IPS-15b (cell line): ENCODE results near the gene ANAPC13.

Experiments
- H3K27me3 ChIP-seq: one replicate; pipeline ENCODE4 v1.6.1; 2013; ENCODE audit warnings: low read length; ENCODE audit not compliant: control insufficient read depth, insufficient read depth
- H3K36me3 ChIP-seq: one replicate; pipeline ENCODE4 v1.6.1; 2013; ENCODE audit warnings: low read length; ENCODE audit not compliant: control insufficient read depth, insufficient read depth
- H3K4me1 ChIP-seq: one replicate; pipeline ENCODE4 v1.6.1; 2013; ENCODE audit warnings: mild to moderate bottlenecking, low read length; ENCODE audit not compliant: control insufficient read depth, insufficient read depth
- H3K4me3 ChIP-seq: one replicate; pipeline ENCODE4 v1.5.1; 2013; ENCODE audit warnings: low read depth, low read length
- H3K9ac ChIP-seq: one replicate; pipeline ENCODE4 v1.6.1; 2013; ENCODE audit warnings: low read depth, mild to moderate bottlenecking, low read length
- H3K9me3 ChIP-seq: one replicate; pipeline ENCODE4 v1.6.1; 2013; ENCODE audit warnings: mild to moderate bottlenecking, low read length; ENCODE audit not compliant: control insufficient read depth, insufficient read depth

Gene ANAPC13

DNA sequence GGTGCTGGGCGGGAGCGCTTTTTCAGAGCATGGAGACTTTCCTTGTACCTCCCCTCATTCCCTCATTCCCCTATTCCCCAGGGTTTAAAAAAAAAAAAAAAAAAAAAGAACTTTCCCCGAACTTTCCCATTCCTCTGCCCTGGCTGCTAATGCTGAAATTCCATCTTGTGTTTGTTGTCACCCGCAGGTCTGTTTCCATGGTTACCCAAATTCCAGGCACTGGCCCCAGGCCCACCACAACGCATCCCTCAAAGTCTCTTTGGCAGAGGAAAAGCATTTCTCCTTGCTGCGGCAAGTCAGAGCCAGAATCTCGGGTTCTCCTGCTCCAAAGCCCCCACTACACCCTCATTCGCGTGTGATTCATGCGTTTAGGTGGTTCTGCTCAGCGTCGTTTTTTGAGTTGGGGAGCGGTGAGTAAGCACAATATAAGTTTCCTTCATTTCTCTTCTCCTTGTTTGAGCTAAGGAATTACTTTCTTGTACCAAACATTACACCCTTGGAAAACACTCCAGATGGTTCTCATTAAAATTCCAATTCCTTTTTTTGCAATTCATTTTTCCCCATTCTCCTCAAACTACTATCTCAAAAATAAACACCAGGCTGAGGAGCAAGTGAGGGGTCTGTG, 21.6 kb downstream of the ANAPC13 start:
- Histone ChIP-seq H3K9ac (no peak overlapping the region), H3K27me3 (no peaks in the 10 kb centered on the region), H3K4me1 (peaks cover 18% of the 10 kb centered on the region), H3K4me3 (no peak overlapping the region), H3K9me3 (no peaks in the 10 kb centered on the region), H3K36me3 (no peaks in the 10 kb centered on the region)

DNA sequence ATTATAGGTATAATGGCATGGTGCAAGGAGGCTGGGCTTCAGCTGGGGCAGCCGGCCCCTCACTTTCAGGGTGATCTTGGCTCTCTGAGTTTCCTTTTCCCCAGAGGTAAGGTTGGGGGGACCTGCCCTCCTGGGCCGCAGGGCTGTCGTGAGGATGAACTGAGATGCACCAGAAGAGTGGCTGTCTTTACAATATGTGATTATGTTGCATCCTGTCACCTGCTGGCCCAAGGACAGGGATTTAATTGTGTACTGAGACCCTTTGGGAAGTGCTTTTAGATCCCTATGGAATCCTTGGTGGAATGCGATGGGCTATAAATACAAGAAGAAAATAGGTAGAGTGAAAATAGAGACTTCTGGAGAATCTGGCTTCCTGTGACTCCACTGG, 22.1 kb downstream of the ANAPC13 start:
- H3K4me1 ChIP-seq, result peaks cover 18% of the 10 kb centered on the region
- no peak overlapping the region for H3K9ac ChIP-seq
- no peaks in the 10 kb centered on the region for H3K36me3 ChIP-seq
- H3K27me3 ChIP-seq, result no peaks in the 10 kb centered on the region
- no peak overlapping the region for H3K4me3 ChIP-seq
- no peaks in the 10 kb centered on the region for H3K9me3 ChIP-seq

DNA sequence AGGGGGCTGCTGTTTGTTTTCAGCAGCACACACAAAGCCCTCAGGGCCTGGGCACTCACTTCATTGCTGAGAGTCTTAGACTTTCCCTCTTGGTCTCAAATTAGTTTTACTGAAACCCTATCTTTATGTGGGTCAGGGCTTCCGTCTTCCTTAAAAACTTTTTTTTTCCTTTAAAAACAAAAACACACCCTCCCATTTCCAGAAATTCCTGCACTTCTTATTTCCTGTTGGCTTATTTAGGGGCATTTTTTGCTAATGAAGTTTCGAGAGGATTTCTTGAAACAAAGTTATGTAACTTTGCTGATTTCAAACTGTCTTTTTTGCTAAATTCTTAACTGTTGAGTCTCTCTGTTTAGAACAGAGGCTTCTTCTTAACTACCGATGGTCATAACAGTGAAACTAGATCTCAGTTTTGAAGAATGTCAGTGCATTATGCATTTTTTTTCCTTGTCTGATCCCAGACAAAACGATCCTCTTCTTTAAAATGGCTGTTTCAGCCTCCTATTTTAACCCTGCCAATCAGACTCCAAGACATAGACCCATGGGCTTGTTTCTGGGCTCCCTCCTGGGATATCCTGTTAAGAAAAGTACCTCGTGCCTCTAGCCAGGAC, 23.3 kb downstream of the ANAPC13 start:
- Histone ChIP-seq H3K36me3 (no peaks in the 10 kb centered on the region), H3K27me3 (no peaks in the 10 kb centered on the region), H3K4me1 (peaks cover 18% of the 10 kb centered on the region), H3K9me3 (no peaks in the 10 kb centered on the region), H3K4me3 (no peak overlapping the region), H3K9ac (no peak overlapping the region)

DNA sequence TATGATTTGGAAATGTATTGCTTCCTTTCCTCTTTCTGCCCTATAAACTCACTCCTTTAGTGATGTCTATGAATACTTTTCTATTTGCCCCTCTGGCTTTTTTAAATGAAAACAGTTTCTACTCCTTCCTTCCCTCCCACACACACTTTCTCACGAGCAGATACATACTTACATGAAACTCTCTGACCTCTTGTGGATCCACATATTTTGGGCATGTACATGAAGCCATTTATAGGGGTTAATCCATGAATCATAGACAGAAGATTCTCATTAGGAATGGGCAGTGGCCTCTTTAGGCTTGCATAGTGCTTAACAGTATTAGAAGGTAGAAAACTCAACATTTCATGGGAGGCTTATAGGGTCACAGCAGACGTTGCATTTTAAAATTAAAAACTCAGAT, 24.8 kb downstream of the ANAPC13 start:
- Histone ChIP-seq H3K9ac (no peak overlapping the region), H3K9me3 (no peaks in the 10 kb centered on the region)

DNA sequence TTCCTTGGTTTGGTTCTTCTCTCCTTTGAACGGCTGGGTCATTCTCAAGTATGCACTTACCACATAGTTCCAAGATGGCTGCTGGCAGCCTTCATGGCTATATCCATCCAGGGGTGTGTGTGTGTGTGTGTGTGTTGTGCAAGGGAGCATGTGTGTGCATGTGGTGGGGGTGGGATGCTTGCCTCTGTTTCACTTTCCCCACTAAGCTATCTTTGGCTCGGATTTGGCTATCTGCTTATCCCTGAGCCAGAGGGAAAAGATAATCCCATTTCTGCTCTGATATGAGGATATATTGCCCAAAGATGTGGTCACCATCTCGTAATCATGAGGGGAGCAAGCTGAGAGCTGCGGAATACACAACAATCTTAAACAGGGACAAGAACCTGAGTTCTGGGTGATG, 26.2 kb downstream of the ANAPC13 start:
- H3K27me3 ChIP-seq, result no peaks in the 10 kb centered on the region

More for the DNA sequence above, 24.8 kb downstream of the ANAPC13 start:
- Histone ChIP-seq H3K4me3 (no peak overlapping the region), H3K27me3 (no peaks in the 10 kb centered on the region), H3K36me3 (no peaks in the 10 kb centered on the region), H3K4me1 (peaks cover 18% of the 10 kb centered on the region)

DNA sequence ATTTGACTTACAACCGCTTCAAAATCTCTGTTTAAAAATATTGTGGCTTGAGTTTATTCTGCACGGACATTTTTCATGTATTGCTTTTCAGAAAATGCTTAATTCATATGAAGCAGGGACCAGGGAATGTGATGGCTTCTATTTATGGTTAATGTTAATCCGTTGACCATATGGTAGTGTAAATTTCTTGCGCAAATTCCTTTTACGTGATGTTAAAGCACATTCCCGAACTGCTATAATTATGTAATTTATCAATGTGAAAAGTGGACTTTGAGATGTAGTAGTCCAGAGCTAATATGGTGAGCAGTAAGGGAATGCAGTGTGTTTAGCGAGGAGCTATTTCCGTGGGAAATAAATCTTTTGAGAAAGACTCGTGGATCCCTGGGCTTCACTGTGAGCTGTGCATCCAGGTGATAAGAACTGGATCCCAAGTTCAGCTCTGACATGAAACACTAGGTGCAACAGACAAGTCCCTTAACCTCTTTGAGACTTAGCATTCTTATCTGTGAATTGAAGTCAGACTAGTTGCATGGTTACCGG, 27.3 kb downstream of the ANAPC13 start:
- H3K9me3 ChIP-seq, result no peaks in the 10 kb centered on the region
- peaks cover under 1% of the 10 kb centered on the region for H3K27me3 ChIP-seq
- H3K9ac ChIP-seq, result no peak overlapping the region
- H3K36me3 ChIP-seq, result no peaks in the 10 kb centered on the region
- H3K4me1 ChIP-seq, result peaks cover 7% of the 10 kb centered on the region
- no peak overlapping the region for H3K4me3 ChIP-seq

More for the DNA sequence above, 26.2 kb downstream of the ANAPC13 start:
- no peaks in the 10 kb centered on the region for H3K36me3 ChIP-seq
- peaks cover 15% of the 10 kb centered on the region for H3K4me1 ChIP-seq
- H3K4me3 ChIP-seq, result no peak overlapping the region
- H3K9ac ChIP-seq, result no peak overlapping the region
- no peaks in the 10 kb centered on the region for H3K9me3 ChIP-seq

DNA sequence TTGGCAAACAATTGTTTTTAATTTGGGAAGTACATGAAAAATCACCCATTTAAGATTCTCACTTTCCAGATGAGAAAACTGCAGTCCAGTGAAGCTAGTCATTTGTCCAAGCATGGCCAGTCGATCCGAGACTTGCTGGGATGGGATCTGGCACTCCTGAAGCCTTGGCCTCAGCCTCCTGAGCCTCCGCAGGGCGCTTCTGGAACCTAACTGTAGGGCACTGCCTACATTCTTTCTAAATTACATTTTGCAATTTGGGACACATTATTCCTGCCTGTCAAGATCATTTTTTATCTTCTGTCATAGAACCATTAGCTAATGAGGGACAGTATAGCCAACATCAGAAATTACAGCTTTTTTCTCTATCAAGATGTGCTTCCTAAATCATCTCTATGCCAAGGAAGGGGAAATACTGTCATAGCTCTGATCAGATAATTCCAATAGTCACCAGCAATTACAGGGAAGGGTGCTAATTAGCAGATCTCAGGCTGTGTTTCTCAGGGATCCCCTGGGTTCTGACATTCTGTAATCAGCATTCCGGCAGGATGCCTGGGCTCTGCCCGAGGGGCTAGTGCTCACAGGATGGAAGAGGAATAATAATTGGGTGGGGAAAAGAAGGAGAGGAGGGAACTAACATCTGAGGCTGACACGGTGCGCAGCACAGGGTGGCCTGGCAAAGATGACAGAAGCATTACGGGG, 28.3 kb downstream of the ANAPC13 start:
- peaks cover 9% of the 10 kb centered on the region for H3K27me3 ChIP-seq
- H3K4me1 ChIP-seq, result peaks cover 8% of the 10 kb centered on the region
- no peaks in the 10 kb centered on the region for H3K36me3 ChIP-seq
- H3K4me3 ChIP-seq, result no peak overlapping the region
- no peaks in the 10 kb centered on the region for H3K9me3 ChIP-seq
- H3K9ac ChIP-seq, result no peak overlapping the region

DNA sequence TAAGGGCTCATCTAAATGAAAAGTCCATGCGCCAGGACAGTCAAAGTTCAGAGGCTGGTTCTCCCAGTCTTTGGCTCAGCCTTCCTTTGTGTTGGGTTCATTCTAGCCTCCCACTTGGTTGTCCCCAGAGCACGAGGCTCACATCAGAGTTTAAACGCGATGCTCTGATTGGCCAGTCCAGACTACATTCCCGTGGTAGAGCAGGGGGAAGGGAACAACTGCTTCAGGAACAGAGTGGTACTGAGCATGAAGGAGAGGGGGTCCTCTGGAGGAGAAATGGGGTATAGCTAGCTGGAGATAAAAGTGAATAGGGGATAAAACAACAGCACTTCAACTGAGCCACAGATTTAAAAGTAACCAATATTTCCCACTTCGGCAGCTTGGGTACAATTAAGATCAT, 32.2 kb downstream of the ANAPC13 start:
- no peaks in the 10 kb centered on the region for H3K36me3 ChIP-seq
- peaks cover 4% of the 10 kb centered on the region for H3K4me1 ChIP-seq
- H3K9ac ChIP-seq, result no peak overlapping the region
- no peaks in the 10 kb centered on the region for H3K9me3 ChIP-seq
- no peak overlapping the region for H3K4me3 ChIP-seq
- peaks cover 13% of the 10 kb centered on the region for H3K27me3 ChIP-seq

DNA sequence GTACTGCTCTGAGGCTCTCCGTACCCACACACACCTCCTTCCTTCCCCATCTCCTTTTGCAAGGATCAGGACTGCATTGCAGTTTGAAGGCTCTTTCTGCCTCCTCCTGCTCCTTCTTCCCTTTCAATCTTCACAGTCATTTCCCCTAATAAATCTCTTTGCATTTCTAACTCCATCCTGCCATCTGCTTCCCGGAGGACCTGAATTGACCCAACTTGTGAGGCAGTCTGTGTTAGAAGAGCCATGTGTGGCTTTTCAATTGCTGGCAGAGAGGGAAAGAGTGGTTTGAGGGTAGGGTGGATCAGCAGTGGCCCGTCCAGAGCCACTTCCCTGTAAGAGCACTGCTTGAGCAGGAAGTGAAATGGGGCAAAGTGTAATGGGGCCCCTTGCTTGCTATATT, 35.8 kb downstream of the ANAPC13 start:
- H3K9ac ChIP-seq, result no peak overlapping the region

DNA sequence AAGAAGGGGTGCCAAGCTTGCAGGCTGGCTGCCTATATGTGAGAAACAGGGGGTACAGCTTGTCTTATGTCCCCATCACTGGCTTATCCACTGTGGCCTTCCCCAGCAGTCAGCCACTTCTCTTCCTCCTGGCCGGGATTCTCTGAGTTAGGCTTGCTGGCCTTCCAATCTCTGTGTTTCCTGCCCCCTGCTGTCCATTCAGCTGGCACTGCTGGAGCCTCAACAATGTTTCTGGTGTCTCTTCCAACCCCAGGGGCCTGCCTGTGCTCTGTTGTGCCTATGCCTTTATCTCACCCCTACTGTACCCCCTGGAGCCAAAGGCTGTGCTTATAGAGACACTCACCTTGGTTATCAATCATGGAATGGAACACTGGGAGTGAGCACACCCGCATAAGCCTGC, 36.5 kb downstream of the ANAPC13 start:
- no peaks in the 10 kb centered on the region for H3K9me3 ChIP-seq
- no peak overlapping the region for H3K4me3 ChIP-seq
- H3K4me1 ChIP-seq, result peaks cover 4% of the 10 kb centered on the region
- H3K27me3 ChIP-seq, result peaks cover 13% of the 10 kb centered on the region
- H3K36me3 ChIP-seq, result no peaks in the 10 kb centered on the region
- H3K9ac ChIP-seq, result no peak overlapping the region

More for the DNA sequence above, 35.8 kb downstream of the ANAPC13 start:
- Histone ChIP-seq H3K4me3 (no peak overlapping the region), H3K9me3 (no peaks in the 10 kb centered on the region), H3K4me1 (peaks cover 4% of the 10 kb centered on the region), H3K36me3 (no peaks in the 10 kb centered on the region), H3K27me3 (peaks cover 13% of the 10 kb centered on the region)

DNA sequence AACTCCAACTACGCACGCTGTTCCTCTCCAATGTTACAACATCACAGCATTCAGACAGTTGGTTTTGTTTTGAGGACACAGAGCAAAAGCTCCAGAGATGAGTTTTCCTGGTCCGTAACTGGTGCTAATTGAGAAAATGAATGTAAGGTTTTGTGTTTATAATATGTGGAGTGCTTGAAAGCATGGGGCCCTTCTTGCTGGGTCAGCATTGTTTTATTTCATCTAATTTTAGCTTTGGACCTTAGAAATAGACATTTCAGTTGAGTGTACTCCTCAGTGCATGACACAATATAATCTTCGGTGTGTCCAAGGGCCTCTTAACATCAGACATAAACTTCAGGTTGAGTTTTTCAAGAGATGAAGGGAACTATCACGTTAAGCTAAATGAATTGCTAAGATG, 37.1 kb downstream of the ANAPC13 start:
- no peaks in the 10 kb centered on the region for H3K9me3 ChIP-seq
- peaks cover 4% of the 10 kb centered on the region for H3K4me1 ChIP-seq
- no peak overlapping the region for H3K4me3 ChIP-seq
- H3K36me3 ChIP-seq, result no peaks in the 10 kb centered on the region
- no peak overlapping the region for H3K9ac ChIP-seq
- peaks cover 13% of the 10 kb centered on the region for H3K27me3 ChIP-seq

DNA sequence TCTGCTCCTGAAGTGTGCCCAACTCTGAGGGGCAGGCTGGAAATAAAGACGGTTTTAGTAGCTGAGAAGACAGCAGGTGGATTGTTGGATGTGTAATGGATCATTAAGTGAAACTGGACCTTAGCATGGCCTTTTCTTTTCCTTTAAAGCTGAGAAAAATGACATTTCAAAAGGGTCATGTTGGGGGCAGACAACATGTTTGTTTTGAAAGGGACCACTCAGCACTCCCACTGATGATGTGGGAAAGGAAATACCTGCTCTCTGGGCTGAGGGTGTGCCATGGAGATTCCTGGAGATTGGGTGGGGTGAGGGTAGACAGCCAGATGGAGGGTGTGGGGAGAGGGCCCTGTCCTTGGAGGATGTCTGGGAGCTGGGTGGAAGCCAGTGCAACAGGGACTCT, 38.4 kb downstream of the ANAPC13 start:
- Histone ChIP-seq H3K4me3 (no peak overlapping the region), H3K4me1 (no peaks in the 10 kb centered on the region), H3K27me3 (peaks cover 2% of the 10 kb centered on the region), H3K9me3 (no peaks in the 10 kb centered on the region), H3K36me3 (no peaks in the 10 kb centered on the region), H3K9ac (no peak overlapping the region)
